Fibroblast of upper back skin (primary cell): ENCODE measurements around the gene BIRC3.
"Not testable (repeated sequence)": the region's sequence is repeated elsewhere in the genome, so short reads cannot be mapped to it uniquely, and the experiment has no call there.

ENCODE experiments used
- DNase-seq: peaks from one replicate; pipeline ENCODE4 v3.0.0-alpha.2; 2013

Gene BIRC3

DNA sequence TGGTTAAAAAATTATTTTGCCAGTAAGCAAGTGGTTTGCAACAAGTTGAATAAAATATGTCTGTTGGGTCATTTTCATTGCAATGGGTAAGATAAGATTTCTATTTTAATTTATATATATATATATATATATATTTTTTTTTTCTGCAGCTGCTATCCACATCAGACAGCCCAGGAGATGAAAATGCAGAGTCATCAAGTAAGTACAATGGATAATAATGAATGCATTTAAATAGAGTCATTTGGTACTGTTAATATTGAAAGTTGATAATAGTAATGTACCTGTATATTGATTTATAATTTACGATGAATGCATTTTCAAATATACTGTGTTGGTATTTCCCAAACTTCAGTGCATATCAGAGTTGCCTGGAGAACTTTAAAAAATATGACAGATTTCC lies 11.5 kb downstream of the BIRC3 start:
- DNase-seq: no peak

DNA sequence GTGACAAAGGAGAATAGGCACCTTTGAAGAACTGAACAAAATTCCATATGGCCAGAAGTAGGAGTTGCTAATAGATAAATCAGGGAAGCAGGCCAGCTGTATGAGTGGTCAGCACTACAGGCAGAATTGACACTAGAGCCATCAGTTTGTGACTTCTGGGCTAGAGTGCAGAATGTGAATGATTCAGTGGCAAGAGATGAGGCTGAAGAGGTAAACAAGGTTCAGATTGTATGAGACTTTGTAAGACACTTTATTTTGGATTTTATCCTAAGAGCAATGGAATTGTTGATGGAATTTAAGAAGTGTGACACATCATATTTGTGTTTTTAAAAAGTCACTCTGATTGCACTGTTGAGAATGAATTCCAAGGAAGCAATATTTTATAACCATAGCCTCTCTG lies 12.9 kb downstream of the BIRC3 start:
- DNase-seq: no peak

DNA sequence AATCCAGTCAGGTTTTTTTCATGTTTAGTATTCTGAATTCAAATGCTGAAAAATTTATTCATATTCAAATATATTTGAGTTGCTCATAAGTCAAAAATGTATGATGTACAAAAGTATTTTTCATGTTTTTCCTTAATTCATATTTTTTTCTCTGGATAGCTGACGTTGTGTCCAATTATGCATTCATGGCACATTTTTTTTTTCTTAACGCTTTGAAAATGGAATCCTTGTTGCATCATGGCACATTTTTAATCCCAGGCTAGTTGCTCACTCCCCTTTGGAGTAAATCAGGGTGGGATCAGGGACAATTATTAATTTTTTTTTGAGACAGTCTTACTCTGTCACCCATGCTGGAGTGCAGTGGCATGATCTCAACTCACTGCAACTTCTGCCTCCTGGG lies 14.1 kb downstream of the BIRC3 start:
- no peak for DNase-seq

DNA sequence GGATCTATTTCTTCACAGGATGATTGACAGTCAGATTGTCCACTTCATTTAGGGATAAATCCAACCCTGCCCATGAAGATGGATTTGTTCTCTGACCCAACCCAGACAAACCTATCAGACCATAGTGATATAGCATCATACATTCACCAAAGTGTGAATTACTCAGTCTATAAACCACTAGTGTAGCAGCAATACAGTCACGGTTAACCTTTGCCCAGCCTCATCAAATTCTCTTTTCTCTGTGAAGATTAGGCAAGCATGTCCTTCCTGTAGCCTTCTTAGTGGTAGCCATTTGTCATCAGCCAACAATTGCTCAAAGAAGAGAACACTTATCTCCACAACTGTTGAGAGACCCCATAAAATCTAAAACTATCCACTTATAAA lies 15.3 kb downstream of the BIRC3 start:
- DNase-seq: no peak

DNA sequence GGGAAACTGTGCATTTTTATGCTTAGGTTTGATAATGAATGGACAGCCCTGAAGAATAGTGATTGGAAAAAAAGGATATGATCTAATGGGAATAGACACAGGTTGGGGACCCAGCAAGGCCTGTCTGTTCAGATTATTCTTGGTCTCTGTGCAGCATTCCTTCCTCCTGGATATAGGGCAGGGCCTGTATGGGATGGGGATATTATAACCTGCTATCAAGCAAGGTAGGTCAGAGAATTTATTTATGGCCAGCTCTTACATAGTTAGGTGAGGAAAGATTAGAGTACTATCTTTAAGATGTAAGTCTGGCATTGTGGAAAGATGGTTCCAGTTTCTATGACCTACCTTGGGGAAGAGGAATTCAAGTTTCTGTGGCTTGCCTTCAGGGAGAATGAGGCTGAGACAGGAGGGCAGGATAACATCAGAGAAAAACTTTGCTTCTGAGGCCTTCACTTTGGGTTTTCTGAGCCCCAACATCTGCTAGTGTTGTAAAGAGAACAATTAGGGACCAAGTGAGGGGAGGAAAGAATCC lies 21.3 kb downstream of the BIRC3 start:
- DNase-seq: no peak

DNA sequence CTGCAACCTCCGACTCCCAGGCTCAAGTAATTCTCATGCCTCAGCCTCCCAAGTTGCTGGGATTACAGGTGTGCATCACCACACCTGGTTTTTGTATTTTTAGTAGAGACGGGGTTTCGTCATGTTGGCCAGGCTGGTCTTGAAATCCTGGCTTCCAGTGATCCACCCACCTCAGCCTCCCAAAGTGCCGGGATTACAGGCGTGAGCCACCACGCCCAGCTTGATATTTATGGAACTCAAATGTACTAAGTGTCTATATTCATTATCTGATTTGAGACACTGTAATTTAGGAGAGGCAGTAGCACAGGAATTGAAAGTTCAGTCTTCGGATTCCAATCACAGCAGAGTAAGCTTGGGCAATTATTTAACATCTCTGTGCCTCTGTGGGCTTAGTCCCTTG lies 24.0 kb downstream of the BIRC3 start:
- not testable (repeated sequence) for DNase-seq

DNA sequence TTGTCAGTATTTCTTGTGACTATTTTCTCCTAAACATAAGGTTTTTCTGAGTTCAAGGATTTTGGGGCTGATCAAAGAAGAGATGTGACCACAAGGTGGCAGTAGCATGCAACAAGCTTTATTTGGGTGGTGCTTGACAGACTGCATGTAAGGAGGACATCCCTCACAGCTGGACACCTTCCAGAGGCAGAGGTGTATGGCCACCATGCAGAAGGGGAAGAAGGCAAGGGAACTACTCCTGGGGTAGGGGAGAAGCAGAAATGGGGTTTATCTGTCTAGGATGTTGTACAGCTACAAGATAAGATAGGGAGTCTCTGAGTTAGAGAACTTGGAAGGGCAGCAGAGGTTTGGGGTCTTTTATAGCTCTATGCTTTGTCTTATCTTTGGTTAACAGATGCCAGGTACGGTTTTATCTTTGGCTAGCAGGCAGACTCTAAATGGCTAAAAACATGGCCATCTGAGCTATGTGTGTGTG lies 24.6 kb downstream of the BIRC3 start:
- DNase-seq: peak; percentile 88

DNA sequence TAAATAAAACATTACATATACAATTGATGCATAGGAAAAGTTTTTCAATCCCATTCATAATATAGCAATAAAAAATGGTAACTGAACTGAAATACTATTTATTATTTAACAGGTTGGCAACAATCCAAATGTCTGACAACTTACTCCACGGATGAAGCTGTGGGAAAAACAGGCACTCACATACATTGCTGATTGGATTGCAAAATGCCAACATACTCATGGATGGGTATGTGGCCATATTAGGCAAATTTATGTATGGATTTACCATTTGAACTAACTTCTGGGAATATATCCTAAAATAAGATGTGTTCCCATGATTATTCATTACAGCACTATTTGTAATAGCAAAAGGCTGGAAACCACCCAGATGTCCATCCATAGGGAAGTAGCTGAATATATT lies 26.5 kb downstream of the BIRC3 start:
- DNase-seq: peak; percentile 84

DNA sequence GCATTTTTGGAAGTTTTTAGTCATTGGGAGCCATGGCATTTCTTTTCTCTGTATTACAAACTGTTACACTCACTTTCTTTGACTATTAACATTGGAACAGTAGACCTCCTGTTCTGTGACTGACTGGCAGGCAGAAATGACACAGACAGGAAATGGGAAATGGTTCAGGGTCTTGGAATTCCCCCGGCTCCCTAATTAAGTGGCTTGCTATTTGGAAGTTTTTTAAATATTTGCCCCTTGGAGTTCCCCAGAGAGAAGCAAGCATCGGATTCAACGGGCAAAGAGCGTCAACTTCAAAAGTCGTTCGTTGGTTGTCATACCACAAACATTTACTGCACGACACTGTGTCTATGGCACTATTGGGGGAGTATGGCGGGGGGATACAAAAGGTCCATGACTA lies 28.6 kb downstream of the BIRC3 start:
- DNase-seq: peak; percentile 80

DNA sequence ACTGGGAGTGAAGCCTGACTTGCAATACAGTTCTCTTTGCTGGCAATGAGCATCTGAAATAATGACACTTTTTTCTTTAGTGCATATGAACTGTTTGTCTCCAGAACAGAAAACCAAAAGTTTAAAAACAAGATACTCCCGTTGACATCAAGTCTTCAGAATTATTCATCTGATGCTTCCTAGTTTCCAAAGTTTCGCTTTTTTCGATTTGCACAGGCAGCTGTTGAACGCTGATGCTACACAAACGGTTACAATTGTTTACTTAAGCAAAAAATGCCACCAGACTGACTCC lies 29.1 kb downstream of the BIRC3 start:
- no peak for DNase-seq

DNA sequence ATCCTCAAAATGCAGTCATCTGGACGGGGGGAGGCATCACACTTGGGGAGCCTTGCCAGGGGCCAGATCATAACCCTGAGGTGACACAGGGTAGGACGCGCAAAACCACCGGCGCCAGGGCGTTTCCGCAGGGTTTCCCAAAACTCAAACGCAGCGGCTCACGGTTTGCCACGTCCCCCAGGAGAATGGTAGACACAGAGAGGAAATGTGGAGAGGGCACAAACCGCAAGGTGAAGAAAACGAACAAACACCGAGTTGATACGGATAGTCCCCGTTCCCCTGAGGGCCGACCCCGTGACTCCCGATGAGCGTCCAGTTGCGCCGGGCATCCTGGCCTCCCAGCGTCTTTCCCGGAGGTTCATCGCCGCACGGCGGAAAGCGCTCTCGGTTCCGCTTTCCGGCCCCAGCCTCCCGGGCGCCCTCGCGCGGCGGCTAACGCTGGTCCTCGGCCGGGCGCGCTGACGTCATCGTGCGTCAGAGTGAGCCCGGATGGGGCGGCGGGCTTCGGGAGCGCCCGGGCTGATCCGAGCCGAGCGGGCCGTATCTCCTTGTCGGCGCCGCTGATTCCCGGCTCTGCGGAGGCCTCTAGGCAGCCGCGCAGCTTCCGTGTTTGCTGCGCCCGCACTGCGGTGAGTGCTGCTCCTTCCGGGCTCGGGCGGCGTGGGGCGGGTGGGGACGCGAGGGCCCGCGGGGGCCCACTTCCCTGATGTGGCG lies 29.6 kb downstream of the BIRC3 start, which contains the start of gene BIRC2:
Gene BIRC2 (plus strand): TSS at position 467 of the 714 bp plus-strand sequence. CDS start 2,641 bp downstream, outside the sequence.
- DNase-seq: peak; percentile 91

DNA sequence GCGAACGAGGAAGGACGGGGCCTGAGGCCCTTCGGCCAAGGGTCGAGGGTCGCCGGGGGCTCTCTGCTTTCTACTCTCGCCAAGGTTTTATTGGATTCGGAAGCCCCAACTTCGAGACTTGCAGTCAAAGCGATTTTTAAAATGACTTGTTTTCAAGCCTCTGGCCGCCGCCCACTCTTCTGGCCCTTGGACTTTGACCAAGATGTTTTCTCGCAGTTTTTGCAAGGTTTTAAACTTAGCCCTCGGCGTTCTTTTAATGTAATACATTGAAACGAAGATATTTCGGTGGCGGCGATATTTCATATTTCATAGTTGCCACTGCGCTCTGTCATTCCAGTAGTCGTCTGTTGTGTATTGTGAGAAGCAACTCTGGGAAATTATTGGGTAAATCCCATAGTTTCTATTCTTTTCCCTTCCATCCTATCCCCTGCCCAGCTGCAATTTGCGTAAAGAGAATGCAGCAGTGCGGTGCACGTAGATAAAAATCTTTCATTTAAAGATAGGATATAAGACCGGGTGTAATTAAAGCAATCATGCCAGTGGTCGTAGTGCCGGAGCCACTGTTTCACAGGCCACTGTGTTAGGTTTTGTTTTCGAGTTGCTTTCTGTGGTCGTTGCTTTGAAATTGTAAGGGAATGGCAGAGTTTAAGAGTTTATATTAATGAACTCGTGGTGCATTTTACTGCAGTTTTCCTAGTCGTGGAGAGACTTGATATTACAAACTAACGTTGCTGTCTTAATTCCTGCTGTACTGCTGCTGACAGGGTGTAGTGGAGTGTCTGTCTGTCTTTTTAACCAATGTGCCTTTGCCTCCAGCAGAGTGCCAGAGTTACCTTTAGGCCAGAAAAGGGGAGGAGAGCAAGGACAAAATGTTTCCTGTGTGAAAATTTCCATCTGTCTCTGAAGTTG lies 30.4 kb downstream of the BIRC3 start:
- peak; percentile 26 for DNase-seq

DNA sequence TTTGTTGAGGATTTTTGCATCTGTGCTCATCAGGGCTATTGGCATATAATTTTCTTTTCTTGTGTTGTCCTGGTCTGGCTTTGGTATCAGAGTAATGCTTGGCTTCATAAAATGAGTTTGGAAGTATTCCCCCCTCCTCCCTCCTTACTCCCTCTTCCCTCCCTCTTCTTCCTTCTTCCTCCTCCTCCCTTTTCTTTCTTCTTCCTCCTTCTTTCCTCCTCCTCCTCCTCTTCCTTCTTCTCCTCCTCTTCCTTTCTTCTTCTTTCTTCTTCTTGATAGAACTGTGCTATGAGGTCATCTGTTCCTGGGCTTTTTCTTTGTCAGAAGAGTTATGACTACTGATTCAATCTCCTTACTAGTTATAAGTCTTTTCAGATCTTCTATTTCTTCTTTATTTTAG lies 39.8 kb downstream of the BIRC3 start:
- no peak for DNase-seq

DNA sequence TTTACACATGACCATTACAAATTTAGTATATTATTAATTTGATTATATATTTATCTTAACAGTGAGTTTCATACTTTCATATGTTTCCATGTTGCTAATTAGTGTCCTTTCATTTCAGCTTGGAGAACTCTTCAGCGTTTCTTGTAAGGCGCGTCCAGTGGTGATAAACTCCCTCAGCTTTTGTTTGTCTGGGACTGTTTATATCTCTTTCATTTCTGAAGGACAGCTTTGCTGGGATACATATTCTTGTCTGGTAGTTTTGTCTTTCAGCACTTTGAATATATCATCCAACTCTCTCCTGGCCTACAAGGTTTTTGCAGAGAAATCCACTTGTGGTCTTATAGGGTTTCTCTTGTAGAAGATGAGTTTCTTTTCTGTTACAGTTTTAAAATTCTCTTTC lies 42.1 kb downstream of the BIRC3 start:
- DNase-seq: no peak

DNA sequence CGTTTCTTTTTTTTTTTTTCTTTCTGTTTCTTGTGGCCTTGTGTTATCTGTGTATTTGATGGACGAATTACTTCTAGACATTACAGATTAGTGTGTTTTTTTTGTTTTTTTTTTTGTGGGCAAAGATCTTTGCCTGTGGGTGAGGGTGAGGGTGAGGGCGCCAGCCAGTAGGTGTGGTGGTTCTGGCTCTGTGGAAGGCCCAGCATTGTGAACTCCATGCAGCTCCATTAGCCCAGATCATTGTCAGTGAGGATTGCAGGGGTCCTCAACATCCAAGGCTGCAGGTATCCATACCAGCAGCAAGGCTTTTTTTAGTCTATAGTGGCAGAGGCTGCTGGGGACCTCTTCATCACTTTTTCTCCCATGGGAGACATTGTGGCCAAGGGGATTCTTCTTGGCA lies 43.4 kb downstream of the BIRC3 start:
- no peak for DNase-seq

DNA sequence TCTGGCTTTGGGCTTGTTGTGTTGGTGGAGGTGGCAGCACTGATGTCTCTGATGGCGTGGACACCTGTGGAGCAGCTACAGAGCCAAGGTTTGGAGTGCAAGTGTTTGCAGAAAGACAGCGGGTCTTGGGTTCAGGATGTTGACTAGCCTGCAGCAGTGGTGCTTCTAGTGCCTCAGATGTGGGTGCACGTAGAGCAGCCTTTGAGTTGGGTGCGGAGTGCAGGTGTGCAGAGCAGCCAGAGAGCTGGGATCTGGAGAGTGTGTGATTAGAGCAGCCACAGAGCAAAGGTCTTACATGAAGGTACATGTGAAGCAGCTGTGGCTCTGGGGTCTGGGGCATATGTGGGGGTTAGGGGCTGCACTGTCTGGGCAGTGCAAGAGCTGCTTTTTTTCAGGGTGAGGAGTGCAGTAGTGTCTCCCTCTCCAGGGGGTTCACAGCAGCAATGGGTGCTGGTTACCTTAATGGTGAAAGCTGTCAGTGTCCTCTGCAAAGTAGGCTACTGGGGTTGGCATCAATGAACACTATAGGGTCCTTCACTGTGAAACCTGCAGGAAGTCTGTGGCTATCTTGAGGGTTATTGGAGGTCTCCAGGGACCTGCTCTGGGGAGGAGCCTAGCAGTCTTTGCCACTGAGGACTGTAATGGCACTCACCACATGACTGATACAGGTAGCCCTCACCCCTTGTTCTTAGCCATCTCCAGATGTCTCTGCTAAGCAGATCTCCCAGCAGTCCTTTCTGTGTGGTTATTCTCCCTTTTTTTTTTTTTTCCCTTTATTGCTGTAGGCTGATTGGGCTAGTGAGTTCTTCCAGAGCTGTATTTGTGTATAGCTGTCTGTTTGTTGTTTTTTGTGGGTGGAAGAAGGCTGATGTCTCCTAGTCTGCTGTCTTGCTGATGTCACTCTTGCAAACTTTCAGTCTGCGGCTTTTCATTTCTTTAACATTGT lies 44.1 kb downstream of the BIRC3 start:
- DNase-seq: peak; percentile 60

DNA sequence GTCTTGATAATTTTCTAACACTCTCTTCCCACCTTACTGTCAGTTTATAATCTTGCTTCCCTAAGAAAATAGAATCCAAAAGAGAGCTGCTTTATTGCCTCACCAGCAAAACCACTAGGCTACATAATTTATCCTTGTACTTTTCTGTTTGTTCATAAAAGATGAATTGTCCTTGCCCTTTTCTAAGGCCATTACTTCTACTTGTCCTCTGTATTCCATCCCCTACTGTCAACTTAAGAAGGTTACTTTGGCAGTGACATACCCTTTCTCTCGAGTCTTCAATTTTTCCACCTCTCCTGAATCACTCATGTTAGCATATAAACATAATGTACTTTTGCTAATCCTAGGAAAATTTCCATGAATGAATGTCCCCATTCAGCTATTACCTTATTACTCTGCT lies 47.7 kb downstream of the BIRC3 start:
- no peak for DNase-seq

DNA sequence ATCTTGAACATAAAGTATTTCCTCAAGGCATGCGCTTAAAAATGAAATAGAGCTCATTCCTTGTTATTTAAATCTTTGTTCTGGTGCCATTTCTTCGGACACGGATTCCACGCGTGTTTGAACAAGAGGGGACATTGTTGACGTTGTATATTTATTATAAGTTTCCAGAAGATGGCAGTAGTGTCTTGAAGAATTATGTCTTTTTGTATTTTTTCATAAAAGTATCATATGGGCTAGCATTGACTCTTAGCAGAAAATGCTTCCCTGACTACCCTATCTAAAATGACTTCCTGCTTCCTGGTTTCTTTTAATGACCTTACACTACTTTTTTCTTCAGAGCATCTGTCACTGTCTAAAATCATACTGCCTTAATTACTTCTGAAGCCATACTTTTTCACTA lies 50.1 kb downstream of the BIRC3 start:
- no peak for DNase-seq

DNA sequence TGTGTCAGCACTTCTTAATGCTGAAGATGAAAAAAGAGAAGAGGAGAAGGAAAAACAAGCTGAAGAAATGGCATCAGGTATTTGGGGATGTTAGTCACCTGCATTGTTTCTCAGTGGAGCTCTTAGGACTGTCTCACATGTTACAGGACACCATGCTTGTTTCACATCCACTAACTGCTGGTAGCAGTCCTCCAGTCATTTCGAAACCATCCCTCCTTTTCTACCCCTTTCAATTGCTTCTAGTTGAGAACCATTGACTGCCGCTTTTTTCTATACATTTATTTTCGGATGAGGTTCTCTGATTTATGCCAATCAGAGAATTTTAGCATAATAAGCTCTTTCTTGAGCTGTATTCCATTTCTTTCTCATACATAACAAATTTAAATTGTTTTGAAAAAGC lies 51.2 kb downstream of the BIRC3 start:
- no peak for DNase-seq

DNA sequence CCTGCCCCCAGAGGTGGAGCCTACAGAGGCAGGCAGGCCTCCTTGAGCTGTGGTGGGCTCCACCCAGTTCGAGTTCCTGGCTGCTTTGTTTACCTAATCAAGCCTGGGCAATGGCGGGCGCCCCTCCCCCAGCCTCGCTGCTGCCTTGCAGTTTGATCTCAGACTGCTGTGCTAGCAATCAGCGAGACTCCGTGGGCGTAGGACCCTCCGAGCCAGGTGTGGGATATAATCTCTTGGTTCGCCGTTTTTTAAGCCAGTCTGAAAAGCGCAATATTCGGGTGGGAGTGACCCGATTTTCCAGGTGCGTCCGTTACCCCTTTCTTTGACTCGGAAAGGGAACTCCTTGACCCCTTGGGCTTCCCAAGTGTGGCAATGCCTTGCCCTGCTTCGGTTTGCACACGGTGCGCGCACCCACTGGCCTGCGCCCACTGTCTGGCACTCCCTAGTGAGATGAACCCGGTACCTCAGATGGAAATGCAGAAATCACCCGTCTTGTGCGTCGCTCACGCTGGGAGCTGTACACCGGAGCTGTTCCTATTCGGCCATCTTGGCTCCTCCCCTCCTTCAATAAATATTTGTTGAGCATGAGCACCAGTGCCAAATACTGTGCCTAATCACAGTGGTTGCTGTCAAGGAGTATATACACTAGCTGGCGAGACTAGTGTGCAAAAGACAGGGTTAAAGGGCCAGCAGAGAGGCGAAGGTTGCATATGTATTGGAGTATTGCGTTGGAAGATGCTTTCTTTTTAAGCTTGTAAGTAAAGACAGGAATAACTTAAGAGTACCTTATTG lies 57.5 kb downstream of the BIRC3 start:
- not testable (repeated sequence) for DNase-seq

DNA sequence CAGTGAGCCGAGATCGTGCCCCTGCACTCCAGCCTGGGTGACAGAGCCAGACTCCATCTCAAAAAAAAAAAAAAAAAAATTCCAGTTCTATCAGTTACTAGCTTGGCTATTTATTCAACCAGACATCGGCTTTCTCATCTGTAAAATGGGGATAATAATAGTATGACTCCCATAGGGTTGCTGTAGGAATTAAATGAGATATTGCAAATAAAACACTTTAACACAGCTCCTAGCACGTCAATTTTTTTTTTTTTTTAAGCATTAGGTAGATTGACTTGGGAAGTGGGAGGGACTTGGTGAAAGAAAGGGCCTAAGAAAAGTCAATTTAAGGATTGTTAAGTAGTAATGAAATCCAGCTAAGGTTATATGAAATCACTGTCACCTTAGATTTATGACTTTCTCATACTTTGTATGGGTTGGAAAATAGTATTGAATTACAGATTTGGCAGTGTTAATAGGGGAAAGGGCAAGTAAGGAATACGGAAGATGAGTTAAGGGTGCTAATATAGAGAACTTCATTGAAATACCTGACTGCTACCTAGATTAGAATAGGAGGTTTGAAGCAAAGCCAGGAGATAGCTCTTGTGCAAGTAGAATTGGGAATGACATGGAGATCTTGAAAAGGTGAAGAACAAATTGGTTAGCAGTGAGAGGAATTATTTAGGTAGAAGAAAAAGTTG lies 58.6 kb downstream of the BIRC3 start:
- DNase-seq: no peak
